ENCODE data around the gene SFRP5. TPM values are rescaled to one million over a fixed set of nuclear protein-coding genes. Genes with fewer than 3 reads are reported as not detected.
A peak's percentile ranks its signal among the peaks of the same experiment; 100 is the strongest.

SFRP5 gene
- total RNA-seq, 2 donors from 2014 or later = 0.41 to 1.8 TPM

DNA sequence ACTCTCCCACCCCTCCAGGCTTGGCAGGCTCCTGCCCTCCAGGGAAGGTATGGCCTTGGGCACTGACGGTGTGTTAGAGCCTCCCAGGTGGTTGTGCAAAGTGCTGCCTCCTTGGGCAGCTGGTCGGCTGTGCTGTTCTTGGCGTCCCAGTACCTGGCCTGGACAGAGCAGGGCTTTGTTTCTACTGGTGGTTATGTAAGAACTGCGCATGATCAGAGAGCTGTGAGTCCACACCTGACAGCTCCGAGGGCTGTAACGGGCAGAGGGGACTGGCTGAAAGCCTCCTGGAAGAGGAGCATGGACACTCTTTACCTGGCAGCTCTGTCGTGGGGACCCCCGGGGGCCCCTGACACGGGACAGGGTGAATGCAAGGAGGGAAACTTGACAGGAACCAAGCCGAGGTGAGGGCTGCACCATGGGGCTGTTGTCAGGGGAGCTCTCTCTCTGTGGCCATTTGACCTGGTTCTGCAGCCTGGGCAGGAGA lies 3.1 kb upstream of the SFRP5 start:
- H3K4me3 ChIP-seq = no peak overlapping the region
- H3K9me3 ChIP-seq = no peaks in the 10 kb centered on the region
- peaks cover 0 to 9% of the 10 kb centered on the region in 2 donors for H3K4me1 ChIP-seq (ENCODE audit: control insufficient read depth in 1 of 2, low read depth in 2 of 2)
- no peak for ATAC-seq (ENCODE audit: insufficient number of reproducible peaks, low FRiP score, low read depth)
- H3K27ac ChIP-seq = no peak overlapping the region
- TF ChIP-seq, protein P1, sequence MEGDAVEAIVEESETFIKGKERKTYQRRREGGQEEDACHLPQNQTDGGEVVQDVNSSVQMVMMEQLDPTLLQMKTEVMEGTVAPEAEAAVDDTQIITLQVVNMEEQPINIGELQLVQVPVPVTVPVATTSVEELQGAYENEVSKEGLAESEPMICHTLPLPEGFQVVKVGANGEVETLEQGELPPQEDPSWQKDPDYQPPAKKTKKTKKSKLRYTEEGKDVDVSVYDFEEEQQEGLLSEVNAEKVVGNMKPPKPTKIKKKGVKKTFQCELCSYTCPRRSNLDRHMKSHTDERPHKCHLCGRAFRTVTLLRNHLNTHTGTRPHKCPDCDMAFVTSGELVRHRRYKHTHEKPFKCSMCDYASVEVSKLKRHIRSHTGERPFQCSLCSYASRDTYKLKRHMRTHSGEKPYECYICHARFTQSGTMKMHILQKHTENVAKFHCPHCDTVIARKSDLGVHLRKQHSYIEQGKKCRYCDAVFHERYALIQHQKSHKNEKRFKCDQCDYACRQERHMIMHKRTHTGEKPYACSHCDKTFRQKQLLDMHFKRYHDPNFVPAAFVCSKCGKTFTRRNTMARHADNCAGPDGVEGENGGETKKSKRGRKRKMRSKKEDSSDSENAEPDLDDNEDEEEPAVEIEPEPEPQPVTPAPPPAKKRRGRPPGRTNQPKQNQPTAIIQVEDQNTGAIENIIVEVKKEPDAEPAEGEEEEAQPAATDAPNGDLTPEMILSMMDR (IDR thresholded peaks at IDR 0.05) = no peak
- no peaks in the 10 kb centered on the region for H3K36me3 ChIP-seq
- no peak for DNase-seq (ENCODE audit: low spot score)
- no peaks in the 10 kb centered on the region for H3K27me3 ChIP-seq (replicated peaks; ENCODE audit: insufficient read depth)

DNA sequence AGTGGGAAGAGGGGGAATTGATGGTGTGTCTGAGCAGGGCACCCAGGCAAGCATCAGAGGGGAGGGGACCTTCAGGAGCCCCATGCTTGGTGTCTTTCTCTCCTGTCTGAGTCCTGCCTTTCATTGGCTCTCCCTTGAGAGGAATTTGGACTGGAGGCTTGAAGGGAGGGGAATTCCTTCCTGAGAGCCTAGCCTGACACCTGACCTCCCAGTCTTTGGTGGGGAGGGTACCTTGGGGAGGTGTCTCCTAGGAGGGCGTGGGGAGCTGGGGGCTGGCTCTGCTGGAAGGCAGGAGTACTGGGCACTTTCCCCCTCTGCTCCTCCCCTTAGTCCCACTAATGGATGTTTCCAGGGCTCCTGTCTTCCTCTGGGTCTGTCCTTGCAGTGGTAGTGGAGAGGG lies 1.3 kb upstream of the SFRP5 start:
- TF ChIP-seq, protein P1 (IDR thresholded peaks at IDR 0.05) = no peak
- no peak for DNase-seq (ENCODE audit: low spot score)
- no peaks in the 10 kb centered on the region for H3K27me3 ChIP-seq (replicated peaks; ENCODE audit: insufficient read depth)
- no peak overlapping the region for H3K4me3 ChIP-seq
- H3K27ac ChIP-seq = no peak overlapping the region
- H3K9me3 ChIP-seq = no peaks in the 10 kb centered on the region
- peaks cover 0 to 9% of the 10 kb centered on the region in 2 donors for H3K4me1 ChIP-seq (ENCODE audit: control insufficient read depth in 1 of 2, low read depth in 2 of 2)
- no peak for ATAC-seq (ENCODE audit: insufficient number of reproducible peaks, low FRiP score, low read depth)
- no peaks in the 10 kb centered on the region for H3K36me3 ChIP-seq

DNA sequence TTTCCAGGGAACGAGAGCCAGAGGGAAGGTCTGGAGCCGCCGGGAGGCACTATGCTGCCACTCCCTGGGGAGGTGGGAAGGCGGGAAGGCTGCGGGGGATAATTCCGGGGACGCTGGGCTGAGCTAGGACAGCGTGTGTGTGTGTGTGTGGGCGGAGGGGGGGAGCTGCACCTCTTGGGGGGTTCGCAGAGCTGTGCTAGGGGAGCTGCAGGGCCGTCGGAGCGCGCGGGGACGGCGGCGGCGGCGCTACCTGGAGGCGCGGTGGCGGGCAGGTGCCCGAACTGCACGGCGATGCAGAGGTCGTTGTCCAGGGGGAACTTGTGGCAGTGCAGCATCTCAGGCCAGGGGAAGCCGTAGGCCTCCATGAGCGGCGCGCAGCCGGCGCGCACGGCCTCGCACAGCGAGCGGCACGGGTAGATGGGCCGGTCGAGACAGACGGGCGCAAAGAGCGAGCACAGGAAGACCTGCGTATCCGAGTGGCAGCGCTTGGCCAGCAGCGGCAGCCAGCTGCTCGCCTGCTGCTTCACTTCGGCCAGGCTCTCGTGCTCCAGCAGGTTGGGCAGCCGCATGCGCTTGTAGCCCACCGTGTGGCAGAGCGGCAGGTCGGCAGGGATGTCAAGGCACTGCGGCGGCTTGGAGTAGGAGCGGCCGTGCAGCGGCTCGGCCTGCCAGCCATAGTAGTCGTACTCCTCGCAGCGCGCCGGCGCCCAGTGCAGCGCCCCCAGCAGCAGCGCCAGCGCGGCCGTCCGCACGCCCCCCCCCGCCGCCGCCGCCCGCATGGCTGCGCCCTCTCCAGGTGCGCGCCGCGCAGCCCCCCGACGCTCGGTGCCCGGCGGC lies 526 bp downstream of the SFRP5 start:
- TF ChIP-seq, protein P1 (IDR thresholded peaks at IDR 0.05) = no peak
- peaks cover 0 to 9% of the 10 kb centered on the region in 2 donors for H3K4me1 ChIP-seq (ENCODE audit: control insufficient read depth in 1 of 2, low read depth in 2 of 2)
- no peak overlapping the region for H3K27ac ChIP-seq
- ATAC-seq (ENCODE audit: insufficient number of reproducible peaks, low FRiP score, low read depth) = no peak
- no peaks in the 10 kb centered on the region for H3K27me3 ChIP-seq (replicated peaks; ENCODE audit: insufficient read depth)
- no peak for DNase-seq (ENCODE audit: low spot score)
- no peaks in the 10 kb centered on the region for H3K9me3 ChIP-seq
- H3K4me3 ChIP-seq = peak overlapping the region; percentile 27
- H3K36me3 ChIP-seq = no peaks in the 10 kb centered on the region

DNA sequence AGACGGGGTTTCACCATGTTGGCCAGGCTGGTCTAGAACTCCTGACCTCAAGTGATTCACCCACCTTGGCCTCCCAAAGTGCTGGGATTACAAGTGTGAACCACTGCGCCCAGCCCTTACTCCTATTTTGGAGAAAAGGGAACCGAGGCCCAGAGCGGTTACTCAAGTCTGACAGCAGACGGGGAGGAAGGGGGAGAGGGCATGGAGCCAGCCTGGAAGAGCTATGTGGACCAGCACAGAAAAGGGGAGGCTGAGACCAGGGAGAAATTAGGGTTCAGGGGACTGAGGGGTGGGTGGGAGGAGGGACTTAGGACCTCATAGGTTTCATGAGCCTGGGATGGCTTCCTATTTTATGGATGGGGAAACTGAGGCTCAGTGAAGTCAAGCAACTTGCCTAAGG lies 1.5 kb downstream of the SFRP5 start:
- no peak overlapping the region for H3K27ac ChIP-seq
- H3K27me3 ChIP-seq (replicated peaks; ENCODE audit: insufficient read depth) = no peaks in the 10 kb centered on the region
- no peaks in the 10 kb centered on the region for H3K9me3 ChIP-seq
- no peak for ATAC-seq (ENCODE audit: insufficient number of reproducible peaks, low FRiP score, low read depth)
- peaks cover 0 to 9% of the 10 kb centered on the region in 2 donors for H3K4me1 ChIP-seq (ENCODE audit: control insufficient read depth in 1 of 2, low read depth in 2 of 2)
- H3K36me3 ChIP-seq = no peaks in the 10 kb centered on the region
- H3K4me3 ChIP-seq = no peak overlapping the region
- DNase-seq (ENCODE audit: low spot score) = no peak
- TF ChIP-seq, protein P1 (IDR thresholded peaks at IDR 0.05) = no peak

DNA sequence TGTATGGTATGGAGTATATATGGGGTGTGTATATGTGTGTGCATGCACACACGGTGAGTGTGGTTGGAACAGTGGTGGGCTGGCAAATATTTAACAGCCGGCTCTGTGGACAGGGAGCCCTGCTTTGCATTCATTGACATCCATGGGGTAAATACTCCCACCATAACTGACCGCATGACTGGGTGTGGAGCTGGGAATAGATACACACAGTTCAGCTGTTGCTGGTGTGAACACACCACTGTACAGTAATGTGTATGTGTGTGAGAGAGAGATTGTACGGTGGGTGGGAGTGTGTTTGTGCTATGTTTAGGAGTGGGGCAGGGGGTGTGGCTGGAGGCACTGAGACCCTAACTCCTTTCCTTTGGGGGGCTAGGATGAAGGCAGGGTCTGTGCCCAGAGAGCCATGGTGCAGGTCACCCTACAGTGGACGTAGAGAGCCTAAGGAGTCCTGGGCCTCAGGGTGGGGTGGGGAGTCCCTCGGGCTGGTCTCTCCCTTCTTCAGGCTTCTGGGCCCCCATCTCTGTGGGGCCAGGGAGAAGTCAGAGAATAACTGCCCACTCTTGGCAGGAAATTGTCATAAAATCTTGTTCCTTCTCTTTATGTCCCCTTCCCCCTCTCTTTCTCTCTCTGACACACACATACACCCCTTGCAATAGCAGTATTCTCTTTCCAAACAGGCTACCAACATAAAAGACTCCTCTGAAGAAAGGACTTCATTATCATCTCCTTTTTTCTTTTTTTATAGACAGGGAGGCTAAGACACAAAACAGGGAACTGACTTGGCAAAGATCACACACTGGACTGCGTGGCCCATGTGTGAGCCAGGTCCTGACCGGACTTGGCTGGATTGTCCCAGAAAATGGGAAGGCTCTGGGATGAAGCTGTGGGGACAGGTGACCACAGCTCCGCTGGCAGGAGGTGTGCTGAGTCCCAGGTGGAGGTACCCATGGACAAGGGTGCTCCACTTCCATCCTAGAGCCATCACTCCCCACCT lies 3.2 kb downstream of the SFRP5 start:
- Histone ChIP-seq H3K4me1 (ENCODE audit: control insufficient read depth in 1 of 2, low read depth in 2 of 2) (peaks cover 0 to 9% of the 10 kb centered on the region in 2 donors), H3K36me3 (no peaks in the 10 kb centered on the region), H3K4me3 (no peak overlapping the region), H3K9me3 (no peaks in the 10 kb centered on the region), H3K27ac (no peak overlapping the region), H3K27me3 (replicated peaks; ENCODE audit: insufficient read depth) (no peaks in the 10 kb centered on the region)
- ATAC-seq (ENCODE audit: insufficient number of reproducible peaks, low FRiP score, low read depth) (no peak), DNase-seq (ENCODE audit: low spot score) (no peak)
- TF ChIP-seq, protein P1 (IDR thresholded peaks at IDR 0.05) = no peak
